K562 (cell line): ENCODE measurements around the gene ZFTA. TPM values are rescaled to one million over a fixed set of nuclear protein-coding genes. Genes with fewer than 3 reads are reported as not detected.

Experiments used
- ATF6 ChIP-seq: sonication (generic); formaldehyde crosslinking; IDR thresholded peaks from 2 replicates; pipeline ENCODE4 v1.4.0; 2020; ENCODE audit warnings: mild to moderate bottlenecking, missing genetic modification reagents
- CCAR2 ChIP-seq: fragments of 200-400 bp; formaldehyde crosslinking; IDR thresholded peaks from 2 replicates; pipeline ENCODE4 v1.6.1; 2017; ENCODE audit warnings: mild to moderate bottlenecking, low read depth, low read length
- CHD1 ChIP-seq: fragments of 200-600 bp; sonication (generic); IDR thresholded peaks from one replicate; pipeline ENCODE4 v1.6.1; 2012; ENCODE audit warnings: mild to moderate bottlenecking, moderate library complexity, low read length, inconsistent platforms
- GATAD2A ChIP-seq: fragments of 450-650 bp; IDR thresholded peaks from 2 replicates; pipeline ENCODE4 v1.6.1; 2017
- GATAD2B ChIP-seq: fragments of 450-650 bp; IDR thresholded peaks from 2 replicates; pipeline ENCODE4 v1.6.1; 2017; ENCODE audit warnings: mild to moderate bottlenecking, borderline replicate concordance
- IRF2 ChIP-seq: sonication (generic); formaldehyde crosslinking; IDR thresholded peaks from 2 replicates; pipeline ENCODE4 v1.8.1; 2022; ENCODE audit warnings: mild to moderate bottlenecking, missing genetic modification reagents
- NCOA4 ChIP-seq: fragments of 450-650 bp; IDR thresholded peaks from 2 replicates; pipeline ENCODE4 v1.6.1; 2018; ENCODE audit warnings: mild to moderate bottlenecking; ENCODE audit not compliant: partially characterized antibody
- PHB ChIP-seq: fragments of 250-450 bp; sonication (Bioruptor Pico); IDR thresholded peaks from 2 replicates; pipeline ENCODE4 v1.5.0; 2021
- PTBP1 ChIP-seq: fragments of 200-400 bp; formaldehyde crosslinking; IDR thresholded peaks from 2 replicates; pipeline ENCODE4 v1.6.1; 2017; ENCODE audit warnings: low read depth, low read length
- TAF1 ChIP-seq: IDR thresholded peaks from 2 replicates; pipeline ENCODE4 v1.6.1; 2011; ENCODE audit warnings: mild to moderate bottlenecking, low read length, moderate library complexity; ENCODE audit not compliant: insufficient read depth, control insufficient read depth, severe bottlenecking; ENCODE audit errors: extremely low read depth
- THAP7 ChIP-seq: fragments of 250-450 bp; sonication (Bioruptor Pico); IDR thresholded peaks from 2 replicates; pipeline ENCODE4 v1.5.0; 2021
- THRA ChIP-seq: fragments of 450-650 bp; IDR thresholded peaks from 2 replicates; pipeline ENCODE4 v1.6.1; 2017; ENCODE audit warnings: mild to moderate bottlenecking, moderate library complexity
- WHSC1 ChIP-seq: IDR thresholded peaks from one replicate; pipeline ENCODE4 v1.6.1; 2012; ENCODE audit warnings: low read length, control low read depth, inconsistent platforms
- ZBTB43 ChIP-seq: sonication (generic); formaldehyde crosslinking; IDR thresholded peaks from 2 replicates; pipeline ENCODE4 v1.8.0; 2023; ENCODE audit warnings: mild to moderate bottlenecking, missing genetic modification reagents
- polyA plus RNA-seq, 8 experiments: library from polyadenylated mRNA; depleted of rRNA in 4 of 8; stranded (reverse) in 5 of 8; unstranded in 3 of 8; fragments of >200 nt; fragmentation: Nextera tagmentation in 2 of 8; fragmentation: Illumina TruSeq in 1 of 8; extraction: Ambion mirVana in 2 of 8; extraction: Trizol in 1 of 8; gene quantifications; 2 replicates each; pipeline versions ENCODE4 v1.2.1 to v1.2.3, GENCODE V29; 2011 to 2014; ENCODE audit warnings: inconsistent platforms in 1 of 8, missing spikeins in 1 of 8
- total RNA-seq, 7 experiments: library from RNA; depleted of rRNA in 6 of 7; stranded (reverse); fragments of >200 nt in 6 of 7; fragmentation: Illumina TruSeq in 2 of 7; extraction: Trizol in 2 of 7; gene quantifications; 2 replicates each; pipeline versions ENCODE4 v1.2.1 to v1.2.3, GENCODE V29; 2011 to 2021; ENCODE audit warnings: low replicate concordance in 1 of 7
- TF ChIP-seq, protein P1 (sequence below), 2 experiments: fragments of 450-650 bp in 1 of 2; sonication (generic) in 1 of 2; formaldehyde crosslinking in 1 of 2; IDR thresholded peaks in 1 of 2; conservative IDR thresholded peaks in 1 of 2; 2 replicates each; pipeline versions ENCODE4 v1.6.1 to v1.8.1; 2016 to 2023; ENCODE audit warnings: mild to moderate bottlenecking in 2 of 2, moderate library complexity in 2 of 2, inconsistent platforms in 1 of 2, missing genetic modification reagents in 1 of 2
- TF ChIP-seq, protein P2 (sequence below): fragments of 450-650 bp; IDR thresholded peaks from 2 replicates; pipeline ENCODE4 v1.6.1; 2017; ENCODE audit warnings: antibody characterized with exemption
- TF ChIP-seq, protein P3 (sequence below): sonication (generic); formaldehyde crosslinking; IDR thresholded peaks from 2 replicates; pipeline ENCODE4 v1.8.0; 2022; ENCODE audit warnings: mild to moderate bottlenecking, missing genetic modification reagents

ZFTA gene
- total and polyA plus RNA-seq, 9 of the 15 experiments (the other 6 are each of a cell fraction or from before 2014, with no cell fraction given): 0.45 to 12.3 (median 2.9) TPM

DNA sequence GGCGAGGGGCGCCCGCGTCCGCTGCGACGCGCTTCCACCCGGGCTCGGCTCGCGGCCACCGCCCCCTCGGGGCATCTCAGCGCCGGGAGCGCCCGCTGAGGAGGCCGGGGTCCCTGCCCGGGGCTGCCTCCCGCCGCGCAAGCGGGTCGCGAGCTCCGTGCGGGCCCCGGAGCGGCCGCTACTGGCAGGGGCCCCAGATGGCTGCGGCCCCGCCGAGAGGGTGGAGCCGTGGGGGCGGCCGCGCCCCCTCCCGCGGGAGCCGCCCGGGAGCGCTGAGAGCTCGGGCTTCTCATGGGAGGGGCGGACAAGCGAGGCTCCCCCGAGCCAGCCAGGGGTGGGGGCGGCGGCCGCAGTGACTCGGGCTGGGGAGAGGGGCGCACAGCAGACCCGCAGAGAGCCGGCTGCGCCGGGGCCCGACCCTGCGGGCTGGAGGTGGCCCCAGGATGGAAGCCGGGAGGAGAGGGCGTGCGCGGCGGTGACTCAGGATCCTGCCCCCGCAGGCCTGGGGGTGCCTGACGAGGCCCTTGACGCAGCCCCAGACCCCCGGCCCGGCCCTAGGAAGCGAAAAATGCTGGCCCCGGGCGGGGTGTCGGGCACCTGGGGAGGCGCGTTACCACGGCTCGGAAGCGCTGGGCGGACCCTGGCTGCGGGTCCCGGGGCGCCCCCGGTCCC lies 603 bp upstream of the ZFTA start (continued):
- TF ChIP-seq, protein P1, sequence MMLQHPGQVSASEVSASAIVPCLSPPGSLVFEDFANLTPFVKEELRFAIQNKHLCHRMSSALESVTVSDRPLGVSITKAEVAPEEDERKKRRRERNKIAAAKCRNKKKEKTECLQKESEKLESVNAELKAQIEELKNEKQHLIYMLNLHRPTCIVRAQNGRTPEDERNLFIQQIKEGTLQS (IDR thresholded peaks at IDR 0.05): peak; percentile 41; the same call in 1 of the 2 replicates
- TF ChIP-seq, protein P1 (CRISPR knock-in tag; conservative IDR thresholded peaks at IDR 0.05): no peak
- TF ChIP-seq CHD1: no peak
- no peak for TF ChIP-seq THRA
- no peak for TF ChIP-seq CCAR2
- TF ChIP-seq ATF6 (CRISPR knock-in tag): no peak
- no peak for TF ChIP-seq IRF2 (CRISPR knock-in tag)
- no peak for TF ChIP-seq ZBTB43
- no peak for TF ChIP-seq NCOA4
- TF ChIP-seq, protein P2, sequence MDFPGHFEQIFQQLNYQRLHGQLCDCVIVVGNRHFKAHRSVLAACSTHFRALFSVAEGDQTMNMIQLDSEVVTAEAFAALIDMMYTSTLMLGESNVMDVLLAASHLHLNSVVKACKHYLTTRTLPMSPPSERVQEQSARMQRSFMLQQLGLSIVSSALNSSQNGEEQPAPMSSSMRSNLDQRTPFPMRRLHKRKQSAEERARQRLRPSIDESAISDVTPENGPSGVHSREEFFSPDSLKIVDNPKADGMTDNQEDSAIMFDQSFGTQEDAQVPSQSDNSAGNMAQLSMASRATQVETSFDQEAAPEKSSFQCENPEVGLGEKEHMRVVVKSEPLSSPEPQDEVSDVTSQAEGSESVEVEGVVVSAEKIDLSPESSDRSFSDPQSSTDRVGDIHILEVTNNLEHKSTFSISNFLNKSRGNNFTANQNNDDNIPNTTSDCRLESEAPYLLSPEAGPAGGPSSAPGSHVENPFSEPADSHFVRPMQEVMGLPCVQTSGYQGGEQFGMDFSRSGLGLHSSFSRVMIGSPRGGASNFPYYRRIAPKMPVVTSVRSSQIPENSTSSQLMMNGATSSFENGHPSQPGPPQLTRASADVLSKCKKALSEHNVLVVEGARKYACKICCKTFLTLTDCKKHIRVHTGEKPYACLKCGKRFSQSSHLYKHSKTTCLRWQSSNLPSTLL: no peak
- no peak for TF ChIP-seq GATAD2A
- TF ChIP-seq, protein P3, sequence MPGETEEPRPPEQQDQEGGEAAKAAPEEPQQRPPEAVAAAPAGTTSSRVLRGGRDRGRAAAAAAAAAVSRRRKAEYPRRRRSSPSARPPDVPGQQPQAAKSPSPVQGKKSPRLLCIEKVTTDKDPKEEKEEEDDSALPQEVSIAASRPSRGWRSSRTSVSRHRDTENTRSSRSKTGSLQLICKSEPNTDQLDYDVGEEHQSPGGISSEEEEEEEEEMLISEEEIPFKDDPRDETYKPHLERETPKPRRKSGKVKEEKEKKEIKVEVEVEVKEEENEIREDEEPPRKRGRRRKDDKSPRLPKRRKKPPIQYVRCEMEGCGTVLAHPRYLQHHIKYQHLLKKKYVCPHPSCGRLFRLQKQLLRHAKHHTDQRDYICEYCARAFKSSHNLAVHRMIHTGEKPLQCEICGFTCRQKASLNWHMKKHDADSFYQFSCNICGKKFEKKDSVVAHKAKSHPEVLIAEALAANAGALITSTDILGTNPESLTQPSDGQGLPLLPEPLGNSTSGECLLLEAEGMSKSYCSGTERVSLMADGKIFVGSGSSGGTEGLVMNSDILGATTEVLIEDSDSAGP (CRISPR knock-in tag): no peak
- peak; percentile 25; the same call in 1 of the 2 replicates for TF ChIP-seq THAP7 (CRISPR knock-in tag)
- TF ChIP-seq GATAD2B: peak; percentile 72; the same call in 1 of the 2 replicates
- peak; percentile 39 for TF ChIP-seq TAF1
- TF ChIP-seq WHSC1: no peak
- TF ChIP-seq PHB (CRISPR knock-in tag): no peak
- no peak for TF ChIP-seq PTBP1
